ENCODE measurements around the gene IGSF10.
A peak's percentile ranks its signal among the peaks of the same experiment; 100 is the strongest.

The IGSF10 gene

DNA sequence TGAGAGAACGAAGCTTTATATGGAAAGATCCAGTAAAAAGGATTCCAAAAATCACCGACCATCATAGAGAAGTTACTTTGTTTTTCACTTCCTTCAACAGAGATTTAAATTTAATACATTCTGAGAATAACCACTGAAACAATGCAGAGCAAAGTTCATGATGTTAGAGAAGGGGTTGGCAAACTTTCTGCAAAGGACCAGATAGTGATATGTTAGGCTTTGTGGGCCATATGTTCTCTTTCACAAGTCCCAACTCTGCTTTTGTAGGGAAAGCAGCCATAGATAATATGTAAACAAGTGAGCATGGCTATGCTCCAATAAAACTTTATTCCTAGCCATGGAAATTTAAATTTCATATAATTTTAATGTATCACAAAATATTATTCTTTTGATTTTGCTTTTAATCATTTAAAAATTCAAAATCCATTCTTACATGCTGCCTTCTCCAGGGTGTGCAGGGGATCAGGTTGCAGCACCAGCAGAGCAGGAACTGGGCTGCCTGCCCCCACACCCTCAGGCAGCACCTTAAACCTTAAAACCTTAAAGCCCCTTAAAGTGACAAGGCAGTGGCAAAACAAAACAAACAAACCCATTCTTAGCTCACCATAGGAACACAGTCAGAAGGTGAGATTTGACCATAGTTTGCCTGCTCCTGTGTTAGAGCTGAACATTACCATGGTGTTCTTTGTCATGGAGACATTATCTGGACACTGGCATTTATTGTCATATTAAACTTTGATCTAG lies 16.9 kb upstream of the IGSF10 start:
- DNase-seq (ENCODE audit: low spot score in 2 of 2) = no peak
- no peaks in the 10 kb centered on the region for H3K36me3 Mint-ChIP-seq
- no peak for ATAC-seq
- no peak overlapping the region for H3K4me3 Mint-ChIP-seq
- no peaks in the 10 kb centered on the region for H3K4me1 Mint-ChIP-seq
- H3K9me3 Mint-ChIP-seq = peaks cover 8% of the 10 kb centered on the region
- no peak overlapping the region for H3K27ac Mint-ChIP-seq

DNA sequence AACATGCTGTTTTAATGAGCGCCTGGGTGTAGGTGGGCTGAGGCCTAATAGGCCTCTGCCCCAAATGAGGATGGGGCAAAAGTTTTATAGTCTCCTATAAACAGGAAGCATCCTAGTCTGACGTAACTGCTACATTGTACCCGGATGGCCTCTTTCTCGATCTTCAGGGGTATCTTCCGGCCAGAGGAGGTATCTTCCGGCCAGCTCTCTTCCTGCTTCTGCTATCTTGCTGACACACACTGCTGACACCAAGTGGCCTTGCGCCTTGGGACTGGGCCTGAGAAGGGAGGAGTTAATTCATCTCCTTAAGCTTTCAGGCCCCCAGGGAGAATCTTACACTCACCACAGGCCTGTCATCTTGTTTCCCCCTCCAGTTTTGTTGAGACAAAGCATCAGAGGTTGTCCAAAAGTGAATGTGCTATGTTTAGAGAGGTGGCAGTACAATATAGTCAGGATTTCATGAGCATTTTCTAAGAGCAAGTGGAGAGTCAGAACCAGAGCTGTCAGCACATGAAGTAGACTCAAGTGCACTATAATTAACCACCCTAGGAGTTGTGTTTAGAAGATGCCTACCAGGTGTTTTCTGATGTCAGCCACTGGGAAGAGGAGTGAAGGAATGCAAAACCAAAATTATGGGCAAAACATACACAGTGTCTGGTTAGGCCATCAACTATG lies 15.6 kb upstream of the IGSF10 start:
- ATAC-seq (no peak), DNase-seq (ENCODE audit: low spot score in 2 of 2) (no peak)
- H3K4me3 Mint-ChIP-seq = no peak overlapping the region
- no peak overlapping the region for H3K27ac Mint-ChIP-seq
- H3K4me1 Mint-ChIP-seq = no peaks in the 10 kb centered on the region
- H3K9me3 Mint-ChIP-seq = no peaks in the 10 kb centered on the region
- no peaks in the 10 kb centered on the region for H3K36me3 Mint-ChIP-seq

DNA sequence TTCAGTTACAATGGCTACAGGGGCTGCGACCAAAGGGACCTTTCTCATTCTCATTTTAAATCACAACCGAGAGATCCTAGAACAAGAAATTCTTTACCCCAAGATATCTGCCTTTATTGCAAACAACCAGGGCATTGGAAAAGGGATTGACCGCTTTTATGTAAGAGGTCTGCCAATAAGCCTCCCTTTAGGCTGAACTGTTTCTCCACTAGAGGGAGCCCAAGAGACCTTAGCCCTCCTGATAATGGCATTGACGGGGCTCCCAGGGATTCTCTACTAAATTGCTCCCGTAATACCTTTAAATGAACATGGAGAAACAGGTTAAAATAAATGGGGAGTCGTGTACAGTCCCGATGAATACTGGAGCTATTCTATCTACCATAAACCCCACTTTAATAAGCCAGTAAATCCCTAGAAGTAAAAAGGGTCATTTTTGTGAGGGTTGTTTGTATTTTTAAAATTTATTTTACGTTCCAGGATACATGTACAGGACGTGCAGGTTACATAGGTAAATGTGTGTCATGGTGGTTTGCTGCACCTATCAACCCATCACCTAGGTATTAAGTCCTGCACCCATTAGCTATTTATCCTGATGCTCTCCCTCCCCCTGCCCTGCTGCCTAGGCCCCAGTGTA lies 7.5 kb upstream of the IGSF10 start:
- no peak overlapping the region for H3K27ac Mint-ChIP-seq
- H3K36me3 Mint-ChIP-seq = no peaks in the 10 kb centered on the region
- no peaks in the 10 kb centered on the region for H3K4me1 Mint-ChIP-seq
- peak; percentile 56 for ATAC-seq
- DNase-seq (ENCODE audit: low spot score in 2 of 2) = peak; percentile 16 to 58
- no peaks in the 10 kb centered on the region for H3K9me3 Mint-ChIP-seq
- H3K4me3 Mint-ChIP-seq = no peak overlapping the region

DNA sequence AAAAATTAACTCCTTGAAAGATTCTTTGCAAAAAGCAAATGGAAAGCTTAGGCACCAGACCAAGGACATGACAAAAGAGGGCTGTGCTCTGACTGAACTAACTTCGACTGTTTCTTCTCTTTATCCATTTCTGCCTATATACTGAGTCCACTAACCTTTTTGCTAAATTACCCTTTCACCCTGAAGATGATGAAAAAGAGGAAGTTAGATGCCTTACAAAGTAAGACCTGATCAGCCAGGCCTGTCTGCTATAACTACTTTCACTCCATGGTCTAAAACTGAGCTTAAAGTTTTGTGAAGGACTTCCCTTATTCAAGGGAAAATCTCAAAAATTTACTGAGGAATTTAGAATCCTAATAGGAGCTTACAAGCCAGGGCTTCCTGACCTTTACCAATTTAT lies 6.2 kb upstream of the IGSF10 start:
- DNase-seq (ENCODE audit: low spot score in 2 of 2) (no peak), ATAC-seq (no peak)
- H3K9me3 Mint-ChIP-seq = no peaks in the 10 kb centered on the region
- H3K4me3 Mint-ChIP-seq = no peak overlapping the region
- H3K36me3 Mint-ChIP-seq = no peaks in the 10 kb centered on the region
- H3K27ac Mint-ChIP-seq = no peak overlapping the region
- no peaks in the 10 kb centered on the region for H3K4me1 Mint-ChIP-seq

DNA sequence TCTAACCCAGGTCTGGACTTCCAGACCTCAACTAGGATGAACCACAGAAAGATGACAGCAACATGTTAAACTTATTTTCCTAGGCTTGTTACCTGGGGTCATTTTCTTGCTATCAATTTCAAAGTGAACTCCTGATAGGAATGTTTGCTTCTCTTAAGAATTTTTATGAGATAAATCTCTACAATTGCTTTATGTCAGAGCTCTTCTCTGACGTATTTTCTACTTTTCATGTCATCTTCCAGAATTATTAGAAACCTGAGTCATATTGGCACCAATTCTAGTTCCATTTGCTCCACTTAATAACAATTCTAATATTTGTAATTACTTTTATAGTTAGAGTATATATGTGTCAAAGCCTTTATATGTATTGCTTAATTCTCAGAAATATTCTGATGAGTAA lies 2.1 kb upstream of the IGSF10 start:
- Mint-ChIP-seq H3K4me3 (no peak overlapping the region), H3K27ac (no peak overlapping the region)
- ATAC-seq = no peak

DNA sequence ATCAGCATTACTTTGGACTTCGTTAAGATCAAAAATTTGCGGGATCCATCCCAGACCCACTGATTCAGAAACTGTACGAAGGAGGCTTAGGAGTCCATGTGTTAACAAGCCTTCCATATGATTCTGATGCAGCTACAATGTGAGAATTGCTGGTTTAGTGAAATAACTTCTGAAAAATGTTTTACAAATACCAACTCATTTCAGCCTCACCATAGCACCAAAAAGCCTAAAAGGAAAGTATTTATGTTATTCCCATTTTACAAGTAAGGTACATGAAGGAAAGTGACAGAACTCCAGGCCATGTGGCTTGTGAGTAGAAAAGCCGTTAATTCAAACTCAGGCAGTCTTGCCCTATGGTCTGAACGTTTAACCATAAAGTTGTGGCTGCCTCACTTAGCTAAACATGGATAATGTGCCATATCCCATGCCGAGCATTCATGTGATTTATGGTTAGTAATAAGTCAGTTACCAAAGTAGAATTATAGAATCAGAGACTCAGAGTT lies 1.5 kb upstream of the IGSF10 start:
- Mint-ChIP-seq H3K4me3 (no peak overlapping the region), H3K9me3 (no peaks in the 10 kb centered on the region), H3K36me3 (no peaks in the 10 kb centered on the region), H3K4me1 (no peaks in the 10 kb centered on the region), H3K27ac (no peak overlapping the region)
- DNase-seq (ENCODE audit: low spot score in 2 of 2) (no peak), ATAC-seq (no peak)

More for the DNA sequence above, 2.1 kb upstream of the IGSF10 start:
- Mint-ChIP-seq H3K4me1 (no peaks in the 10 kb centered on the region), H3K9me3 (no peaks in the 10 kb centered on the region), H3K36me3 (no peaks in the 10 kb centered on the region)
- no peak for DNase-seq (ENCODE audit: low spot score in 2 of 2)

DNA sequence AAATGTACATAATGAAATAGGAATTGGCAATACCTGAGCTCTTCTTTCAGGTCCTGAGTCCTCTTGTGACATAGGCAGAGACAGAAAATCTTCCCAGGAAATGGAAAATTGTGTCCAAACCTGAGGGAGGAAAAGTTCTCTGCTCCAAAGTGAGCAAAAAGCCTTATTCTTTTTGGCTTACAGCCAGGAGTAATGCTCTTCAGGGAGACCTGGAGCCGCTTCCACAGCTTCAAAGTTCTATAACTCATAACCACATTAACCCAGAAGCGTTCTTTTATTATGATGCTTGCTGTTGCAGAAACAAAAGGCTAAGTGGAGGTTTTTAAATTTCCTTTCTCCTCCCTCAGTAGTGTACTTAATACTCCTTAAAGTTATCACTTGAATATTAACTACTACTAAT lies 633 bp downstream of the IGSF10 start:
- ATAC-seq (no peak), DNase-seq (ENCODE audit: low spot score in 2 of 2) (no peak)
- no peak overlapping the region for H3K4me3 Mint-ChIP-seq
- no peaks in the 10 kb centered on the region for H3K36me3 Mint-ChIP-seq
- no peaks in the 10 kb centered on the region for H3K4me1 Mint-ChIP-seq
- no peaks in the 10 kb centered on the region for H3K9me3 Mint-ChIP-seq
- H3K27ac Mint-ChIP-seq = no peak overlapping the region

DNA sequence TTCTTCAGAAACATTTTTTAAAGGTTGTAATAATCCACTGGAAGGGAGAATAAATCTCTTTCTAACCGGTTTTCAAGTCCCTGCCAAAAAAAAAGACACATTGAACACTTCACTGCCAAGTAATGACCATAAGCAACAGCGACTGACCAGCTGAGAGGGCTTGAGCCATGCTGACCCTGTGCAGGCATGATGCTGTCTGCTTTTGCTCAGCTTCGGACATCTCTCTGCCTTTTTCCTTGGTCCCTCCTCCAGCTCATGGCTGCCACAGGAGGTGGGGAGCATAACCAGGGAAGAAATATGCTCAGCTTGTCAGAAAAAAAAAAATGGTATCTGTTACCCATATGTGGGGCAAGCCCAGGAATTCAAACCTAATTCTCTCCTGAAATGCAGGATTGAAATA lies 1.5 kb downstream of the IGSF10 start:
- Mint-ChIP-seq H3K4me1 (no peaks in the 10 kb centered on the region), H3K4me3 (no peak overlapping the region), H3K27ac (no peak overlapping the region), H3K9me3 (no peaks in the 10 kb centered on the region), H3K36me3 (no peaks in the 10 kb centered on the region)
- DNase-seq (ENCODE audit: low spot score in 2 of 2) (no peak), ATAC-seq (no peak)

DNA sequence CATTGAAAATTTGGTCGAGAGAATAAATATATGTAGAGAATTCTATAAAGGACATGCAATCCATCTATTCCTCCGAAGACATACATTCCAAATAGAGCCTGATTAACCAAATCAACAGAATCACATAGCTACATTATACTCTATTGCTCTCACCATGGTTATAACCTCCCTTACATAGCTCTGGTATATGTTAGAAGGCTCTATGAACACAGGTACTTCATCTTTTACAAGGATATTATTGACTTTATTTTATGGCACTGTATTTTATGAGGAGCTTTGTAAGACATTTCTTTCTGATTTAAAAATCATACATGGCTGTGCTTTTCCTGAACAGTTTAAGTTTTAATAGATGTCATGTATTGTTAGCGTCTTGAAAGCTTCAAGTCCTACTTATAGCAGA lies 4.8 kb downstream of the IGSF10 start:
- Mint-ChIP-seq H3K4me3 (no peak overlapping the region), H3K27ac (no peak overlapping the region), H3K36me3 (no peaks in the 10 kb centered on the region), H3K9me3 (no peaks in the 10 kb centered on the region), H3K4me1 (peaks cover 5% of the 10 kb centered on the region)
- no peak for DNase-seq (ENCODE audit: low spot score in 2 of 2)
- no peak for ATAC-seq

DNA sequence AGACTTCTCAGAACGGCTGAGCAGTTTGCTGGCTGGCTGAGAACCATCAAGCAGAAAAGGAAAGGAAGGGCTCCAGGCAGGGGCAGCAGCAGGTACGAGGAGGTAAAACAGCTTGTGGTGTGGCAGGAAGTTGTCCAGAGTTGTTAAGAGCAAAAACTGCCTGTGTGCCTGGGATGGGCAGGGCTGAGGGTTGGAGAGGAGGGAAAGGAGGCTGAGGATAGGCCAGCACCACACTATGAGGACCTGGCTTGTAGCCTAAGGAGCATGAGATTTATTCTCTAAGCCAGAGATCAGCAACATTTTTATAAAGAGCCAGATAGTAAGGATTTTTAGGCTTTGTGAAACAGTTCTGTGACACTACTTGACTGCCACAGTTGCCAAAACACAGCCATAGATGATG lies 8.0 kb downstream of the IGSF10 start:
- Mint-ChIP-seq H3K27ac (no peak overlapping the region), H3K9me3 (no peaks in the 10 kb centered on the region), H3K4me1 (peaks cover 5% of the 10 kb centered on the region), H3K4me3 (no peak overlapping the region), H3K36me3 (no peaks in the 10 kb centered on the region)
- no peak for DNase-seq (ENCODE audit: low spot score in 2 of 2)
- ATAC-seq = no peak

DNA sequence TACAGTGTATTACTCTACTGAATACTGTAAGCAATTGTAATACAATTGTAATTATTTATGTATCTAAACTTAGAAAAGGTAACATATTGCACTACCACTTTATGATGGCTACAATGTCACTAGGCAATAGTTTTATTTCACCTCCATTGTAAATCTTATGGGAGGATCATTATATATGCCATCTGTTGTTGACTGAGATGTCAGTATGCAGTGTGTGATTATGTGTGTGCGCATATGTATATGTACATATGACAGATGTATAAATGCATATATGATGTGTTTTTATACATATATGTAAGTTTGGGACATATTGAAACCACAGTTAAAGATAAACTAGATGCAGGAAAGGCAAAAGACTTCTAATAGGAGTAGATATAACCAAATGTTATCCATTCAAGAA lies 8.5 kb downstream of the IGSF10 start:
- no peak for ATAC-seq
- Mint-ChIP-seq H3K27ac (no peak overlapping the region), H3K4me3 (no peak overlapping the region), H3K9me3 (no peaks in the 10 kb centered on the region), H3K4me1 (peaks cover 5% of the 10 kb centered on the region), H3K36me3 (no peaks in the 10 kb centered on the region)
- DNase-seq (ENCODE audit: low spot score in 2 of 2) = no peak

DNA sequence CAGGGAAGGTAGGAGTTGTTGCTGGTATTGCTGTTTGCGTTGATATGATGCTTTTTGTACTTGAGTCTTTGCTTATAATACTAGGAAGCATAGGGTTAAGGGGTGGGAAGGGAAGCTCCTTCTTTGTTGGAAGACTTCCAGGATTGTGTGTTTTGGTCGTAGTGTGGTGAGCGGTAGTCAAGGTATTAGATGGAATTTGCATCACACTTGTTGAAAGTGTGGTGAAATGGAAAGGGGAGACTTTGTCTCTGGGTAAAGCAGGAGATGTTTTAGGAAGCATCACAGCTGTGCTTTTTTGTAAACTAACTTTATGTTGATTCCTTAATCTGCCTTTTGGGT lies 14.9 kb downstream of the IGSF10 start:
- no peak overlapping the region for H3K27ac Mint-ChIP-seq
- H3K36me3 Mint-ChIP-seq = no peaks in the 10 kb centered on the region
- H3K4me1 Mint-ChIP-seq = no peaks in the 10 kb centered on the region
- H3K4me3 Mint-ChIP-seq = no peak overlapping the region
- no peak for DNase-seq (ENCODE audit: low spot score in 2 of 2)
- no peak for ATAC-seq
- no peaks in the 10 kb centered on the region for H3K9me3 Mint-ChIP-seq

DNA sequence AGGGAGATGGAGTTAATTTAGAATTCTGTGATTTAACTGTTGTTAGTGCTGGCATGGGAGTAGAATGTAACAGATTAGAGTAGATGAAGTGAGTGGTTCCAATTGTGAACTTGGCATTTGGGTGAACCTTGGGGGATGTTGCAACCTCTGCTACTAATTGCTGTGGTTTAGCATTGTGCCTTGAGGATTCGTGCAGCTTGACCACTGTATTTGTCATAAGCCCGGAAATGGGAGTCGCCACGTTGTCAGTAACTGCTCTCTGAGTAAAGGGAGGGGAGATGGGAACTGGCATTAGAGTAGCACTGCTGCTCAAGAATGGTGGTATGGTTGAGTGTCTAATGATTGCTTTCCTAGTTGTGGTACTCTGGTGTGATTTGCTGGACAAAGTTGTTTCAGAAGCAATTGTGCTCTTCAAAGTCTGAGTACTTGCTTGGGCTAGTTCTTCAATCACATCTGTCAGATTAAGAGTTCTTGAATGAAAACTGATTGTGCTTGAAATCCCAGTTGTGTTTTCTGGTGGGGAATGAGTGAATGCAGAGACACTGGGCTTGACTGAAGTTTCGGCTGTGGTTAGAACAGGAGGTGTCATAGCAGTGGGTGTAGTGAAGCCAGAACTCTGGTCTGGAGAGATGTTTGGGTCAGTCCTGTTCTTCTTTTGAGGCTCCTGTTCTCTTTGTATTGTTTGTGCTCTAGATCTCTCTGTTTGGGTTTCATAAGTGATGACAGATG lies 15.4 kb downstream of the IGSF10 start:
- no peak for ATAC-seq

DNA sequence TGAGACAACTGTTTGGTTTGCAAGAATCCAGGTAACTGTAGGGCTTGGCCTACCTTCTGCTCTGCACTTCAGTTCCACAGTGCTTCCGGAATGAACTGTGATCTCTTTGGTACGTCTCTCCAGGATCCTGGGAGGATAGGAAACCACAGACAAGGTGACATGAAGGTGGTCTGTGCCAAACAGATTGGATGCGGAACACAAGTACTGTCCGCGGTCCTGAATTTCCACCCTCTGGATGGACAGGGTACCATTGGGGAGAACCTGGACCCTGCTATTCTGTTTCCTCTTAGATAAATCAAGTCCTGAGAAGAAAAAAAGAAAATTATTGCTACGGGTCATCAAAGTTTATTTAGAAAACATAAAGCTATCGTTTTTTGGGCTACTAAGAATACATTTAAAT lies 17.3 kb downstream of the IGSF10 start:
- no peak for ATAC-seq
- H3K27ac Mint-ChIP-seq = no peak overlapping the region

More for the DNA sequence above, 15.4 kb downstream of the IGSF10 start:
- Mint-ChIP-seq H3K9me3 (no peaks in the 10 kb centered on the region), H3K27ac (no peak overlapping the region), H3K4me1 (no peaks in the 10 kb centered on the region), H3K36me3 (no peaks in the 10 kb centered on the region), H3K4me3 (no peak overlapping the region)
- no peak for DNase-seq (ENCODE audit: low spot score in 2 of 2)

DNA sequence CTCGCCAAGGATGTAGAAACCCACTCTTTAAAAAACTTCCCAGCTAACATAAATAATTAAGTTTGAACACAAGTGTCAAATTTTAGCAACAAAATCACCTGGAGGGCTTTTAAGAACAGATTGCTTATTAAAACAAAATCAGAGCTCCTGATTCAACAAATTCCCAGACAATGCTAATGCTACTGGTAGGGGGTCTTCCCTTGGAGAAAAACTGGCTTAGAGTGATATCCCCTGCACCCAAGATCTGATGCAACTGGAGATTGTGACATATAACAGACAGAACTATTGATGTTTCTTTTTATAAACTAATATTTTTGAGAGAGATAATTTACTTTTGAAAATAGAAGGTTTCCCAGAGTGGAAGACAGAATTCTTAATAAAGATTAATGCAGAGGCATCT lies 19.9 kb downstream of the IGSF10 start:
- Mint-ChIP-seq H3K4me3 (no peak overlapping the region), H3K27ac (no peak overlapping the region), H3K9me3 (no peaks in the 10 kb centered on the region), H3K4me1 (no peaks in the 10 kb centered on the region), H3K36me3 (no peaks in the 10 kb centered on the region)
- DNase-seq (ENCODE audit: low spot score in 2 of 2) (no peak), ATAC-seq (no peak)

More for the DNA sequence above, 17.3 kb downstream of the IGSF10 start:
- Mint-ChIP-seq H3K9me3 (no peaks in the 10 kb centered on the region), H3K36me3 (no peaks in the 10 kb centered on the region), H3K4me3 (no peak overlapping the region), H3K4me1 (no peaks in the 10 kb centered on the region)
- DNase-seq (ENCODE audit: low spot score in 2 of 2) = no peak
